HEK293 (cell line): ENCODE results near the gene BRD8.

Experiments
- CTCF ChIP-seq: fragments of 450-650 bp; formaldehyde crosslinking; IDR thresholded peaks from 2 replicates; pipeline ENCODE4 v1.5.1; 2016; ENCODE audit warnings: missing biosample characterization, missing genetic modification characterization
- HOXA7 ChIP-seq: sonication (generic); formaldehyde crosslinking; IDR thresholded peaks from 2 replicates; pipeline ENCODE4 v1.8.1; 2022; ENCODE audit warnings: missing genetic modification reagents, borderline replicate concordance
- KLF1 ChIP-seq: fragments of 450-650 bp; formaldehyde crosslinking; IDR thresholded peaks from 2 replicates; pipeline ENCODE4 v1.5.1; 2016; ENCODE audit warnings: missing biosample characterization, missing genetic modification characterization
- KLF10 ChIP-seq: fragments of 450-650 bp; IDR thresholded peaks from 2 replicates; pipeline ENCODE4 v1.5.1; 2018; ENCODE audit warnings: missing biosample characterization, mild to moderate bottlenecking, missing genetic modification characterization
- PRDM1 ChIP-seq: fragments of 450-650 bp; formaldehyde crosslinking; IDR thresholded peaks from 2 replicates; pipeline ENCODE4; 2016; ENCODE audit warnings: missing biosample characterization, missing genetic modification characterization
- ZBTB6 ChIP-seq: fragments of 450-650 bp; formaldehyde crosslinking; IDR thresholded peaks from 2 replicates; pipeline ENCODE4 v1.5.1; 2017; ENCODE audit warnings: missing biosample characterization, missing genetic modification characterization
- ZEB2 ChIP-seq: fragments of 450-650 bp; formaldehyde crosslinking; IDR thresholded peaks from 2 replicates; pipeline ENCODE4 v1.5.1; 2016; ENCODE audit warnings: missing biosample characterization, missing genetic modification characterization
- ZFP3 ChIP-seq: fragments of 450-650 bp; formaldehyde crosslinking; IDR thresholded peaks from 2 replicates; pipeline ENCODE4 v1.5.1; 2016; ENCODE audit warnings: low read depth, missing biosample characterization, missing genetic modification characterization
- ZFP69B ChIP-seq: fragments of 450-650 bp; formaldehyde crosslinking; IDR thresholded peaks from 2 replicates; pipeline ENCODE4 v1.5.1; 2016; ENCODE audit warnings: missing biosample characterization, missing genetic modification characterization
- ZIC2 ChIP-seq: fragments of 450-650 bp; formaldehyde crosslinking; IDR thresholded peaks from 2 replicates; pipeline ENCODE4 v1.5.1; 2016; ENCODE audit warnings: missing biosample characterization, missing genetic modification characterization
- ZNF121 ChIP-seq: fragments of 450-650 bp; formaldehyde crosslinking; IDR thresholded peaks from 2 replicates; pipeline ENCODE4 v1.5.1; 2016; ENCODE audit warnings: missing biosample characterization, missing genetic modification characterization
- ZNF132 ChIP-seq: fragments of 450-650 bp; formaldehyde crosslinking; IDR thresholded peaks from 2 replicates; pipeline ENCODE4 v1.5.1; 2017; ENCODE audit warnings: missing biosample characterization, missing genetic modification characterization, borderline replicate concordance
- ZNF133 ChIP-seq: fragments of 450-650 bp; formaldehyde crosslinking; IDR thresholded peaks from 2 replicates; pipeline ENCODE4 v1.5.1; 2016; ENCODE audit warnings: missing biosample characterization, missing genetic modification characterization
- ZNF2 ChIP-seq: fragments of 450-650 bp; formaldehyde crosslinking; IDR thresholded peaks from 2 replicates; pipeline ENCODE4 v1.5.1; 2016; ENCODE audit warnings: missing biosample characterization, missing genetic modification characterization
- ZNF211 ChIP-seq: fragments of 450-650 bp; formaldehyde crosslinking; IDR thresholded peaks from 2 replicates; pipeline ENCODE4 v1.5.1; 2016; ENCODE audit warnings: low read depth, missing biosample characterization, missing genetic modification characterization
- ZNF221 ChIP-seq: fragments of 450-650 bp; formaldehyde crosslinking; IDR thresholded peaks from 2 replicates; pipeline ENCODE4 v1.5.1; 2017; ENCODE audit warnings: missing biosample characterization, missing genetic modification characterization, borderline replicate concordance
- ZNF266 ChIP-seq: fragments of 450-650 bp; formaldehyde crosslinking; IDR thresholded peaks from 2 replicates; pipeline ENCODE4 v1.5.1; 2016; ENCODE audit warnings: missing biosample characterization, missing genetic modification characterization, low read depth
- ZNF311 ChIP-seq: fragments of 450-650 bp; formaldehyde crosslinking; IDR thresholded peaks from 2 replicates; pipeline ENCODE4 v1.5.1; 2017; ENCODE audit warnings: missing biosample characterization, missing genetic modification characterization, borderline replicate concordance
- ZNF324 ChIP-seq: fragments of 450-650 bp; formaldehyde crosslinking; IDR thresholded peaks from 2 replicates; pipeline ENCODE4 v1.5.1; 2016; ENCODE audit warnings: missing biosample characterization, missing genetic modification characterization
- ZNF354C ChIP-seq: fragments of 450-650 bp; formaldehyde crosslinking; IDR thresholded peaks from 2 replicates; pipeline ENCODE4 v1.5.1; 2016; ENCODE audit warnings: missing biosample characterization, missing genetic modification characterization, low read depth, borderline replicate concordance
- ZNF37A ChIP-seq: fragments of 450-650 bp; IDR thresholded peaks from 2 replicates; pipeline ENCODE4 v1.5.1; 2018; ENCODE audit warnings: missing biosample characterization, missing genetic modification characterization
- ZNF416 ChIP-seq: fragments of 450-650 bp; formaldehyde crosslinking; IDR thresholded peaks from 2 replicates; pipeline ENCODE4 v1.5.1; 2016; ENCODE audit warnings: missing biosample characterization, missing genetic modification characterization
- ZNF544 ChIP-seq: fragments of 450-650 bp; formaldehyde crosslinking; IDR thresholded peaks from 2 replicates; pipeline ENCODE4 v1.5.0; 2017; ENCODE audit warnings: missing biosample characterization, missing genetic modification characterization
- ZNF571 ChIP-seq: fragments of 450-650 bp; formaldehyde crosslinking; IDR thresholded peaks from 2 replicates; pipeline ENCODE4 v1.5.0; 2017; ENCODE audit warnings: missing biosample characterization, missing genetic modification characterization
- ZNF596 ChIP-seq: fragments of 450-650 bp; IDR thresholded peaks from 2 replicates; pipeline ENCODE4 v1.5.0; 2018; ENCODE audit warnings: missing biosample characterization, mild to moderate bottlenecking, missing genetic modification characterization, moderate library complexity
- ZNF600 ChIP-seq: fragments of 450-650 bp; formaldehyde crosslinking; IDR thresholded peaks from 2 replicates; pipeline ENCODE4 v1.5.1; 2016; ENCODE audit warnings: missing biosample characterization, missing genetic modification characterization
- ZNF624 ChIP-seq: fragments of 450-650 bp; formaldehyde crosslinking; IDR thresholded peaks from 2 replicates; pipeline ENCODE4 v1.5.1; 2017; ENCODE audit warnings: missing biosample characterization, missing genetic modification characterization
- ZNF629 ChIP-seq: fragments of 450-650 bp; formaldehyde crosslinking; IDR thresholded peaks from 2 replicates; pipeline ENCODE4 v1.5.1; 2017; ENCODE audit warnings: missing biosample characterization, missing genetic modification characterization
- ZNF670 ChIP-seq: fragments of 450-650 bp; formaldehyde crosslinking; IDR thresholded peaks from 2 replicates; pipeline ENCODE4 v1.5.1; 2016; ENCODE audit warnings: missing biosample characterization, missing genetic modification characterization, low read depth
- ZNF792 ChIP-seq: fragments of 450-650 bp; formaldehyde crosslinking; IDR thresholded peaks from 2 replicates; pipeline ENCODE4 v1.5.1; 2016; ENCODE audit warnings: missing biosample characterization, missing genetic modification characterization
- ZNF830 ChIP-seq: fragments of 450-650 bp; IDR thresholded peaks from 2 replicates; pipeline ENCODE4 v1.5.0; 2018; ENCODE audit warnings: missing biosample characterization, missing genetic modification characterization, low read depth, mild to moderate bottlenecking, moderate library complexity
- ZSCAN16 ChIP-seq: fragments of 450-650 bp; formaldehyde crosslinking; IDR thresholded peaks from 2 replicates; pipeline ENCODE4 v1.5.1; 2016; ENCODE audit warnings: missing biosample characterization, missing genetic modification characterization
- TF ChIP-seq, protein P1 (sequence below): fragments of 450-650 bp; formaldehyde crosslinking; IDR thresholded peaks from 2 replicates; pipeline ENCODE4 v1.5.1; 2016; ENCODE audit warnings: missing biosample characterization, missing genetic modification characterization
- TF ChIP-seq, protein P2 (sequence below): fragments of 450-650 bp; IDR thresholded peaks from 2 replicates; pipeline ENCODE4 v1.5.1; 2018; ENCODE audit warnings: missing biosample characterization, missing genetic modification characterization
- TF ChIP-seq, protein P3 (sequence below): fragments of 450-650 bp; formaldehyde crosslinking; IDR thresholded peaks from 2 replicates; pipeline ENCODE4 v1.5.1; 2016; ENCODE audit warnings: missing biosample characterization, missing genetic modification characterization

BRD8 gene

GRCh38 chr5:138110266-138110963 is 68.0 kb downstream of the BRD8 start (continued):
- TF ChIP-seq ZSCAN16 (tag by site-specific recombination) (no peak), ZNF121 (tag by site-specific recombination) (no peak), ZEB2 (peak; percentile 72), ZNF221 (tag by site-specific recombination) (no peak), ZNF416 (tag by site-specific recombination) (no peak), ZNF37A (tag by site-specific recombination) (no peak), ZFP3 (tag by site-specific recombination) (no peak), ZNF211 (no peak), ZNF133 (tag by site-specific recombination) (no peak), ZNF132 (tag by site-specific recombination) (no peak), ZNF792 (no peak), ZNF544 (tag by site-specific recombination) (no peak), ZNF600 (tag by site-specific recombination) (peak; percentile 73), ZNF670 (tag by site-specific recombination) (no peak), PRDM1 (peak; percentile 86), ZNF311 (no peak), ZNF2 (tag by site-specific recombination) (no peak), ZNF624 (no peak), ZNF324 (tag by site-specific recombination) (no peak), KLF1 (no peak), ZFP69B (tag by site-specific recombination) (no peak), HOXA7 (CRISPR knock-in tag) (no peak), ZNF354C (no peak), ZBTB6 (tag by site-specific recombination) (no peak), ZNF596 (tag by site-specific recombination) (peak; percentile 57), ZNF266 (tag by site-specific recombination) (no peak), KLF10 (tag by site-specific recombination) (0 out of 2 replicates have a peak, but pooled peaks have one; percentile 8), ZIC2 (tag by site-specific recombination) (peak; percentile 98), ZNF830 (tag by site-specific recombination) (no peak), CTCF (no peak), ZNF571 (tag by site-specific recombination) (no peak), ZNF629 (tag by site-specific recombination) (peak; percentile 76)
- TF ChIP-seq, protein P1, sequence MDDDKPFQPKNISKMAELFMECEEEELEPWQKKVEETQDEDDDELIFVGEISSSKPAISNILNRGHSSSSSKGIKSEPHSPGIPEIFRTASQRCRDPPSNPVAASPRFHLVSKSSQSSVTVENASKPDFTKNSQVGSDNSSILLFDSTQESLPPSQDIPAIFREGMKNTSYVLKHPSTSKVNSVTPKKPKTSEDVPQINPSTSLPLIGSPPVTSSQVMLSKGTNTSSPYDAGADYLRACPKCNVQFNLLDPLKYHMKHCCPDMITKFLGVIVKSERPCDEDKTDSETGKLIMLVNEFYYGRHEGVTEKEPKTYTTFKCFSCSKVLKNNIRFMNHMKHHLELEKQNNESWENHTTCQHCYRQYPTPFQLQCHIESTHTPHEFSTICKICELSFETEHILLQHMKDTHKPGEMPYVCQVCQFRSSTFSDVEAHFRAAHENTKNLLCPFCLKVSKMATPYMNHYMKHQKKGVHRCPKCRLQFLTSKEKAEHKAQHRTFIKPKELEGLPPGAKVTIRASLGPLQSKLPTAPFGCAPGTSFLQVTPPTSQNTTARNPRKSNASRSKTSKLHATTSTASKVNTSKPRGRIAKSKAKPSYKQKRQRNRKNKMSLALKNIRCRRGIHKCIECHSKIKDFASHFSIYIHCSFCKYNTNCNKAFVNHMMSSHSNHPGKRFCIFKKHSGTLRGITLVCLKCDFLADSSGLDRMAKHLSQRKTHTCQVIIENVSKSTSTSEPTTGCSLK, result no peak
- TF ChIP-seq, protein P2, sequence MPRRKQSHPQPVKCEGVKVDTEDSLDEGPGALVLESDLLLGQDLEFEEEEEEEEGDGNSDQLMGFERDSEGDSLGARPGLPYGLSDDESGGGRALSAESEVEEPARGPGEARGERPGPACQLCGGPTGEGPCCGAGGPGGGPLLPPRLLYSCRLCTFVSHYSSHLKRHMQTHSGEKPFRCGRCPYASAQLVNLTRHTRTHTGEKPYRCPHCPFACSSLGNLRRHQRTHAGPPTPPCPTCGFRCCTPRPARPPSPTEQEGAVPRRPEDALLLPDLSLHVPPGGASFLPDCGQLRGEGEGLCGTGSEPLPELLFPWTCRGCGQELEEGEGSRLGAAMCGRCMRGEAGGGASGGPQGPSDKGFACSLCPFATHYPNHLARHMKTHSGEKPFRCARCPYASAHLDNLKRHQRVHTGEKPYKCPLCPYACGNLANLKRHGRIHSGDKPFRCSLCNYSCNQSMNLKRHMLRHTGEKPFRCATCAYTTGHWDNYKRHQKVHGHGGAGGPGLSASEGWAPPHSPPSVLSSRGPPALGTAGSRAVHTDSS, result no peak
- TF ChIP-seq, protein P3, sequence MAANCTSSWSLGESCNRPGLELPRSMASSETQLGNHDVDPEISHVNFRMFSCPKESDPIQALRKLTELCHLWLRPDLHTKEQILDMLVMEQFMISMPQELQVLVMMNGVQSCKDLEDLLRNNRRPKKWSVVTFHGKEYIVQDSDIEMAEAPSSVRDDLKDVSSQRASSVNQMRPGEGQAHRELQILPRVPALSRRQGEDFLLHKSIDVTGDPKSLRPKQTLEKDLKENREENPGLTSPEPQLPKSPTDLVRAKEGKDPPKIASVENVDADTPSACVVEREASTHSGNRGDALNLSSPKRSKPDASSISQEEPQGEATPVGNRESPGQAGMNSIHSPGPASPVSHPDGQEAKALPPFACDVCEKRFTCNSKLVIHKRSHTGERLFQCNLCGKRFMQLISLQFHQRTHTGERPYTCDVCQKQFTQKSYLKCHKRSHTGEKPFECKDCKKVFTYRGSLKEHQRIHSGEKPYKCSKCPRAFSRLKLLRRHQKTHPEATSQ (tag by site-specific recombination), result 0 out of 2 replicates have a peak, but pooled peaks have one; percentile 40
